ENCODE measurements around the gene FGF1.

- no peak for TF ChIP-seq TARDBP (IDR thresholded peaks at IDR 0.05)
- TF ChIP-seq ARNT (IDR thresholded peaks at IDR 0.05) = no peak
- no peak for TF ChIP-seq BHLHE40 (IDR thresholded peaks at IDR 0.05; ENCODE audit: borderline replicate concordance)
- TF ChIP-seq SP1 (IDR thresholded peaks at IDR 0.05) = no peak
- TF ChIP-seq LEF1 (IDR thresholded peaks at IDR 0.05; ENCODE audit: borderline replicate concordance) = no peak
- no peak for TF ChIP-seq CTBP1 (IDR thresholded peaks at IDR 0.05; ENCODE audit: borderline replicate concordance)
- no peak for TF ChIP-seq NFRKB (IDR thresholded peaks at IDR 0.05)
- TF ChIP-seq SUZ12 (IDR thresholded peaks at IDR 0.05) = no peak
- no peak for TF ChIP-seq FOXA1 (IDR thresholded peaks at IDR 0.05)
- TF ChIP-seq ZNF384 (IDR thresholded peaks at IDR 0.05) = no peak
- TF ChIP-seq FOXM1 (IDR thresholded peaks at IDR 0.05; ENCODE audit: borderline replicate concordance) = no peak
Observed at GRCh38 chr5:142685418-142686209, at the start of gene FGF1.
